Measurements from ENCODE around the gene DDAH1. TPM values are rescaled to one million over a fixed set of nuclear protein-coding genes. Genes with fewer than 3 reads are reported as not detected.

Gene DDAH1
- total RNA-seq, 1 donor = 89.0 TPM

DNA sequence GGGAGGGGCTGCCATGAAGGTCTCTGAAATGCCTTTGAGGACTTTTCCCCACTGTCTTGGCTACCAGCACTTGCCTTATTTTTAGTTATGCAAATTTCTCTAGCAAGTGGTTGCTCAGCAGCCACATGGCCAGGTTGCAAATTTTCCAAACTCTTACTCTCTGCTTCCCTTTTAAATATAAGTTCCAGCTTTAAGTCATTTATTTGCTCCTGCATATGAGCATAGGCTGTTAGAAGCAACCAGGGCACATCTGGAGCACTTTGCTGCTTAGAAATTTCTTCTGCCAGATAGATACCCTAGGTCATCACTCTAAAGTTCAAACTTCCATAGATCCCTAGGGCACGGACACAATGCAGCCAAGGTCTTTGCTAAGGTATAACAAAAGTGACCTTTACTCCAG, 44.8 kb downstream of the DDAH1 start:
- H3K4me1 ChIP-seq (ENCODE audit: insufficient read depth, low read length) = no peaks in the 10 kb centered on the region
- H3K79me2 ChIP-seq (ENCODE audit: insufficient read depth, low read length) = peaks cover 83% of the 10 kb centered on the region
- H3K4me2 ChIP-seq (ENCODE audit: insufficient read depth, low read length) = no peak overlapping the region
- H3K4me3 ChIP-seq (ENCODE audit: insufficient read depth, low read length) = no peak overlapping the region
- peaks cover 24% of the 10 kb centered on the region for H3K36me3 ChIP-seq (ENCODE audit: insufficient read depth, low read length)
- no peak overlapping the region for H2AFZ ChIP-seq (ENCODE audit: low read length)
- TF ChIP-seq CTCF (IDR thresholded peaks at IDR 0.05; ENCODE audit: extremely low read depth, low read depth, low read length) = no peak
- H3K27me3 ChIP-seq (ENCODE audit: insufficient read depth, low read length) = no peaks in the 10 kb centered on the region
- H3K27ac ChIP-seq (ENCODE audit: low read depth, low read length) = no peak overlapping the region
- DNase-seq (ENCODE audit: insufficient read length, low spot score, missing footprints) = no peak
- H3K9me3 ChIP-seq (ENCODE audit: low read depth, low read length) = no peaks in the 10 kb centered on the region
- peaks cover 7% of the 10 kb centered on the region for H4K20me1 ChIP-seq (ENCODE audit: insufficient read depth, low read length)

DNA sequence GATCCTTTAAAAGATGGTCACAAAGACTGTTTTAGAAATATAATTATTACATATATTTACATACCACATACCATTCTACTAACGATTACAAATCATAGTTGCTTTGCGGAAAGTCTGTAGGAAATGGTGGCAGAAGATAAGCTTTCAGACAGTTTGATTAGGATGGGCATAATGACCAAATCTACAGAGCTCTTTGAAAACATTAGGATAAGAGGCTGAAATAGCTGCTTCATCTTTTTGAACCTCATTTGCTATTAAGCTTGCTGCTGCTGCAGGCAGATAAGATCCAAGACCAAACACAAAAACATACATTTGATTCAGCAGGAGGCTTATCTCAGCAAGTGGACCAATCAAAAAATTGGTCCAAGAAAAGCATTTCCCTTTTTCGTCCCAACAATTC, 47.1 kb downstream of the DDAH1 start:
- Histone ChIP-seq H3K36me3 (ENCODE audit: insufficient read depth, low read length) (peaks cover 12% of the 10 kb centered on the region), H3K9me3 (ENCODE audit: low read depth, low read length) (no peaks in the 10 kb centered on the region), H2AFZ (ENCODE audit: low read length) (no peak overlapping the region), H3K27me3 (ENCODE audit: insufficient read depth, low read length) (no peaks in the 10 kb centered on the region), H3K4me2 (ENCODE audit: insufficient read depth, low read length) (no peak overlapping the region), H3K79me2 (ENCODE audit: insufficient read depth, low read length) (peaks cover 83% of the 10 kb centered on the region), H3K4me3 (ENCODE audit: insufficient read depth, low read length) (no peak overlapping the region), H3K4me1 (ENCODE audit: insufficient read depth, low read length) (peaks cover 5% of the 10 kb centered on the region), H4K20me1 (ENCODE audit: insufficient read depth, low read length) (peaks cover 10% of the 10 kb centered on the region), H3K27ac (ENCODE audit: low read depth, low read length) (no peak overlapping the region)
- no peak for TF ChIP-seq CTCF (IDR thresholded peaks at IDR 0.05; ENCODE audit: extremely low read depth, low read depth, low read length)
- no peak for DNase-seq (ENCODE audit: insufficient read length, low spot score, missing footprints)

DNA sequence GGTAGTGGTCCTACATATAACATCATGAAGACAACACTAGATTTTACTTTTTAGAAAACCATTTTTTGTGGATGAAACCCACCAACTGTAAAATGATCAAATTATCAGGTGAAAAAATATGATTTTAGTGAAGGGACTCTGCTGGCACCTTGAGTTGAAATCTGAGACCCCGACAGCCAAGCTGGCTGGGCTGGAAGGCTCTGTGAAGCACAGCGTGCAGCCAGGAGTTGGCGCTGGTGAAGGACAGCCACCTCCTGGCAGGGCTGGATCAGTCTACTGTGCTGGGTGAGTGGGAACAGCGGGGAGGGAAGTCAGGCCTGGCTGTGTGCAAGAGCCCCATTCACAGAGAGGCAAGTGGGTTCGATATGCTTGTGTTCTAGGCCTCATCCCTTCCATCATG, 47.9 kb downstream of the DDAH1 start:
- Histone ChIP-seq H4K20me1 (ENCODE audit: insufficient read depth, low read length) (peaks cover 13% of the 10 kb centered on the region), H3K4me2 (ENCODE audit: insufficient read depth, low read length) (no peak overlapping the region), H3K36me3 (ENCODE audit: insufficient read depth, low read length) (peaks cover 7% of the 10 kb centered on the region), H3K27ac (ENCODE audit: low read depth, low read length) (no peak overlapping the region), H3K79me2 (ENCODE audit: insufficient read depth, low read length) (peaks cover 85% of the 10 kb centered on the region), H3K9me3 (ENCODE audit: low read depth, low read length) (no peaks in the 10 kb centered on the region), H3K27me3 (ENCODE audit: insufficient read depth, low read length) (no peaks in the 10 kb centered on the region), H3K4me1 (ENCODE audit: insufficient read depth, low read length) (peaks cover 13% of the 10 kb centered on the region), H3K4me3 (ENCODE audit: insufficient read depth, low read length) (no peak overlapping the region), H2AFZ (ENCODE audit: low read length) (no peak overlapping the region)
- DNase-seq (ENCODE audit: insufficient read length, low spot score, missing footprints) = no peak
- no peak for TF ChIP-seq CTCF (IDR thresholded peaks at IDR 0.05; ENCODE audit: extremely low read depth, low read depth, low read length)

DNA sequence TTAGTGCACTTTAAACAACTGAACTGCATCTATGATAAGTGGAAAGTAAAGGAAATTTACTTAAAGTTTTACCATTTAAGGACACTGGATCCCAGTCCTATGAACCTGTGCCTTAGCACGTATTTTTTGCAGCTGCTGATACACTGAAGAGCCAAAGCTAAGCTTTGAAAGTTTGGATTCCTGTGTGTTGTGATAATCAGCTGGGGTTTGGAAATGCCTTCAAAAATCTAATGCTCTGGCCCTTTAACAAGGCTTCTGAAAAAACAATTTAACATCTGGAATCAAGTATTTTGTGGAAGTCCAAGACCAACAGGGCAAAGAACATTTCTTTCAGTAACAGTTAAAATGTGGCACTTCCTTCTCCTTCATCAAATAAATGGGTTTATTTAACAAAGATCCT, 51.8 kb downstream of the DDAH1 start:
- Histone ChIP-seq H3K27ac (ENCODE audit: low read depth, low read length) (peak overlapping the region; percentile 18), H3K79me2 (ENCODE audit: insufficient read depth, low read length) (peaks cover 88% of the 10 kb centered on the region)
- no peak for TF ChIP-seq CTCF (IDR thresholded peaks at IDR 0.05; ENCODE audit: extremely low read depth, low read depth, low read length)

More for the DNA sequence above, 51.8 kb downstream of the DDAH1 start:
- peaks cover 13% of the 10 kb centered on the region for H3K36me3 ChIP-seq (ENCODE audit: insufficient read depth, low read length)
- no peak overlapping the region for H3K4me2 ChIP-seq (ENCODE audit: insufficient read depth, low read length)
- H4K20me1 ChIP-seq (ENCODE audit: insufficient read depth, low read length) = peaks cover 6% of the 10 kb centered on the region
- H3K4me1 ChIP-seq (ENCODE audit: insufficient read depth, low read length) = peaks cover 26% of the 10 kb centered on the region
- peak; percentile 19 for DNase-seq (ENCODE audit: insufficient read length, low spot score, missing footprints)
- no peaks in the 10 kb centered on the region for H3K9me3 ChIP-seq (ENCODE audit: low read depth, low read length)
- H3K4me3 ChIP-seq (ENCODE audit: insufficient read depth, low read length) = no peak overlapping the region
- H2AFZ ChIP-seq (ENCODE audit: low read length) = no peak overlapping the region
- H3K27me3 ChIP-seq (ENCODE audit: insufficient read depth, low read length) = no peaks in the 10 kb centered on the region

Measured in osteoblast (primary cell).